ENCODE measurements around the gene AUTS2.
"Not testable (repeated sequence)": the region's sequence is repeated elsewhere in the genome, so short reads cannot be mapped to it uniquely, and the experiment has no call there.

The AUTS2 gene

DNA sequence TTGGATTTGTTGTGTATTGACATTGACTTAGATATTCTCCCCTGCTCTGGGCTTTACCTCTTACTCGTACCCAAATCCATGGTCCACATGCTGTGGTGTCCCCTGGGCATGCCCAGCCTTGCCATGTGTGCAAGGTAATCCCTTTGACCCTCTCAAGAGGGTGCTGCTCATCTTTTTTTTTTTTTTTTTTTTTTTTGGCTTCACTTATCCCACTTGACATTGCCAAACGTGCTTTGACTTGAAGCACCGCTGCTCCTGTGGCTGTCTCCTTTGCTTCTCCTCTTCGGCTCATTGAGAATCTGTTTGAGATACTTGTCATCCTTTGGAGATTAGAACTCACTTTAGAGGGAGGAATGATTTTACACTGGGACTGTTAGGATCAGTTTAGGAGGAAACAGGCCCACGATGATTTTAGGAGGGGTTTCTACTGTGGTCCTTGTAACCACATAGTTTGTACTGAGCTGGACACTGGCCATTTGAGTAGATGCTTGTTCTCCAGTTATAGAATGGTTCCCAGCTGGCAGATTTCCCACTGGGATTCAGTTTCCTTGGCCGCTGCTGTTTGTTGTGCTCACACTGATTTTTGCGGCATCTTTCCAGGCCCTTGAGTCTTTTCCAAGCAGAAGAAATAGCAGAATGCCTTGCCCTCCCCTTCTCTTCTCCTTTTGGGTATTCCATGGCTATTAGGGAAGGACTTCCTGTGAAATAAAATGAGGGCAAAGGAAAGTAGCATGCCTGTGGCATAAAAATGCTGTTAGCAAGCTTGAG, 184.8 kb downstream of the AUTS2 start:
- no peak for DNase-seq (ENCODE audit: low spot score)
- FAIRE-seq: no peak

DNA sequence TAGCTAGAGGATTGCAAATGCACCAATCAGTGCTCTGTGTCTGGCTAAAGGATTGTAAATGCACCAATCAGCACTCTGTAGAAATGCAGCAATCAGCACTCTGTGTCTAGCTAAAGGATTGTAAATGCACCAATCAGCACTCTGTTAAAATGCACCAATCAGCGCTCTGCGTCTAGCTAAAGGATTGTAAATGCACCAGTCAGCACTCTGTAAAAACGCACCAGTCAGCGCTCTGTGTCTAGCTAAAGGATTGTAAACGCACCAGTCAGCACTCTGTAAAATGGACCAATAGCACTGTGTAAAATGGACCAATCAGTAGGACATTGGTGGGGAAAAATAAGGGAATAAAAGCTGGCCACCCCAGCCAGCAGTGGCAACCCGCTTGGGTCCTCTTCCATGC, 187.9 kb downstream of the AUTS2 start:
- not testable (repeated sequence) for DNase-seq (ENCODE audit: low spot score); FAIRE-seq

DNA sequence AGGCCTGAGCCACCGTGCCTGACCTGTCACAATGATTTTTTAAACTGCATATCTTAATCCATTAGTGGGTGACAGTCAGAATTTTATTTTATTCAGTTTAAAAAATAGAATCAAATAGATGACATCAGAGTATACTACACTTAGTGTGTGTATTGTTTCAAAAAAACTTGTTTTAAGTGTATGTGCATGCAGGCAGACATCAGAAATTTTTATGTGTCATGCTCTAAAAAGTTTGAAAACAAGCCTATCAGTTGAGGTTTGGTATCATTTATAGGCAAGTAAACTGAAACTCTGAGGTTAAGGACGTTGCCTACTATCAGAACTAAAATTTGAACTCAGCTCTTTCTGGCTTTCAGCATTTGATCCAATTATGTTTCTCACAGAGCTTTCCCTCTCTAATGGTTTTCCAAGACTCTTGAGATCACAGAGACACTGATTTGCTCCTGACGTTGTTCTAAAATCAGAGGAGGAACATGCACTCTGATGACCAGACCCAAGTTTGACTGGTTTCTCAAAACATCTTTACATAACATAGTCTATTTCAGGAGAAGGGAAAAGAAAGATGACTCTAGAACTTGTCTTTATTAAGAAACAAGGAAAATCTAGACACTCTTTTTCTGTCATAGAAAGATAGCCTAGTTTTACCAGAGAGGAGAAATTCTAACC, 188.6 kb downstream of the AUTS2 start:
- DNase-seq (ENCODE audit: low spot score): no peak
- FAIRE-seq: no peak

- DNase-seq (ENCODE audit: low spot score): no peak
- FAIRE-seq: no peak
Measured at GRCh38 chr7:69787736-69788431, 189.6 kb downstream of the AUTS2 start.

GRCh38 chr7:69789563-69789962, 191.3 kb downstream of the AUTS2 start:
- DNase-seq (ENCODE audit: low spot score) (no peak), FAIRE-seq (no peak)

GRCh38 chr7:69790977-69791724, 192.9 kb downstream of the AUTS2 start:
- FAIRE-seq (no peak), DNase-seq (ENCODE audit: low spot score) (no peak)

- no peak for DNase-seq (ENCODE audit: low spot score)
- FAIRE-seq: no peak
Measured at GRCh38 chr7:69791739-69792138, 193.5 kb downstream of the AUTS2 start.

DNA sequence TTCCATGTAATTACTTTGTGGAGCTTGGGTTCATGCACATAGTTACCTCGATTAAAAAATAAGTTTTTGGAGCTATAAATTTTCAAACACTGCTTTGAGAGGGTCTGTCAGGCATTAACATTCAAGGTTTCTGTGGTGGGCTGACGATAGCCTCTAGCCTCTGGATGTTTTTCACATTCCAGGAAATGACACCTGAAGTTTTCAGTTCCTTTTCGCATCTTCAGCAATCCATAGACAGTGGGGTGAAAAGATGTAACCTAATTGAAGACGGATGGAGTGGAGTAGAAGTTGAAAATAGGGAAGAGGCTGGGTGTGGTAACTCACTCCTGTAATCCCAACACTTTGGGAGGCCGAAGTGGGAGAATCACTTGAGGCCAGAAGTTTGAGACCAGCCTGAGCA, 197.7 kb downstream of the AUTS2 start:
- FAIRE-seq: no peak
- DNase-seq (ENCODE audit: low spot score): no peak

DNA sequence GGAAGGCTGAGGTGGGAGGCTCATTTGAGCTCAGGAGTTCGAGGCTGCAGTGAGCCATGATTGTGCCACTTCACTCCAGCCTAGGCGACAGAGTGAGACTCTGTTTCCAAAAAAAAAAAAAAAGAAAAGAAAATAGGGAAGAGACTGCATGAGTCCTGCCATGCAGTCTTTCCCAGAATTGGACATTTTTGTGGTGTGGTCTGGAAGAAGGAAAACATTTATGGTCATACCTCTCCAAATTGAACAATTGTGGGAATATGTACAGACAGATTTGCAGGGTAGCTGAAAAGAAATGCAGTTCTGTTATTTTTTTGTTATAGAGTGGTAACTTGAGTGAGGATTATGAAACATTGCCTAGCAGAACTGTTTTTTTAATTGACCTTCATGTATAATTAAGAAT, 198.1 kb downstream of the AUTS2 start:
- FAIRE-seq: no peak
- DNase-seq (ENCODE audit: low spot score): no peak

GRCh38 chr7:69799048-69799697, 200.9 kb downstream of the AUTS2 start:
- no peak for DNase-seq (ENCODE audit: low spot score)
- no peak for FAIRE-seq

GRCh38 chr7:69799990-69800389, 201.7 kb downstream of the AUTS2 start:
- DNase-seq (ENCODE audit: low spot score) (no peak), FAIRE-seq (no peak)

- DNase-seq (ENCODE audit: low spot score) (peak; percentile 17), FAIRE-seq (no peak)
Measured at GRCh38 chr7:69800495-69800894, 202.2 kb downstream of the AUTS2 start.

DNA sequence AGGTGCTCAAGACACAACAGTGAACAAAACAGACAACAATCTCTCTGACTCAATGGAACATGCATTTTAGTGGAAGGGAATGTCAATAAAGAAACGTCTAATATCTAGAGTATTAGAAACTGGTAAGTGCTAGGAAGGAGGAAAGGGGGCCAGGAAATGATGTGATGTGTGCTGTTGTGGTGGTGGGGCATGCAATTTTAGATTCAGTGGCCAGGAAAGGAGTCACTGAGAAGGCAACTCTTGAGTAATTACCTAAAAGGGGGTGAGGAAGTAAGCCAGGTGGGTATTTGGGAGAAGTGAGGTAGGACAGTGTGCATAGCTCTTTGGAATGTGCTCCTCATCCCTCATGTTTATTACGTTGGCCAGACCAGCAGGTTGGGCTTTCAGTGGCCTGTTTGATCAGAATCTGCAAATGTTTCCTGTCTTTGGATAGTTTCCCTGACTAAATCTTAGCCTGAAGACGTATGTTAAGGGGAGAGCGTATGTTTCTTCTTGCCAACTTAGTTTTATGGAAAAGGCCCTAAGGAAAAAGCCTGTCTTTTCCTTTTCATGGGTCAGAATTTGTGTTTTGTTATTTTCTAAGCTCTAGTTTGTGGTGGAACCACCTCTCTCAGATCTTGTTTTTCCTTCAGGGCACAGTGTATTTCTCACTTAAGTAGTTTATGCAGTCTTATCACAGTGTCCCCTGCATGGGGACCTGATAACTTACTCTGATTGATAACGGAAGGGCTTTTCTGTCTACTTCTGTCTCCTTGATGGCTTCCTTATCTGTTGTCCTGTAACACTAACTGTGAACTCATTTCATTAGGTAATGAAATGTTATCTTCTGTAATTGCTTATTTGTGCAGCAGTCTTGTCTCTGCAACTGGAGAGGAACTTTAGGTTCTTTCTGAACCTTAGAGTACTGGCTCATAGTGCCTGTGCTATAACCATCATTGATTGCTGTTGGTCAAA, 203.7 kb downstream of the AUTS2 start:
- DNase-seq (ENCODE audit: low spot score) (no peak), FAIRE-seq (no peak)

GRCh38 chr7:69803699-69804516, 205.6 kb downstream of the AUTS2 start:
- no peak for FAIRE-seq
- no peak for DNase-seq (ENCODE audit: low spot score)

DNA sequence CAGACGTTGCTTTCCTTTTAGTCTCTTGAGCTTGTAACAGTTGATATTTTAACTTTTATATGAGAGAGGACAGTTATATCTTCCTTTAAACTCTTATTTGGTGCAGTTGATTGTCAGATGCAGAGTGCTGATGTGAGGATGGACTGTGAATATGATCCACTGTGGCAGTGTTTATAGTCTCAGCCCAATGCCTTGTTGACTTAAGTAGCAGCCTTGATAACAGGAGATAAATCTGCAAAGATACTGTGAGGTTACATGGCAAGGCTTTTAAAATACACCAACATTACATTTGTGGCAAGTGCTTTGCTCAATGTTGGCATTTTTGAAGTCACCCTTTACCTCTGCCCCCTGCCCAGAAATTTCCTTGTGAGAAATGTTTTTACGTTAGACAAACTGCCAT, 206.7 kb downstream of the AUTS2 start:
- DNase-seq (ENCODE audit: low spot score) (no peak), FAIRE-seq (no peak)

DNA sequence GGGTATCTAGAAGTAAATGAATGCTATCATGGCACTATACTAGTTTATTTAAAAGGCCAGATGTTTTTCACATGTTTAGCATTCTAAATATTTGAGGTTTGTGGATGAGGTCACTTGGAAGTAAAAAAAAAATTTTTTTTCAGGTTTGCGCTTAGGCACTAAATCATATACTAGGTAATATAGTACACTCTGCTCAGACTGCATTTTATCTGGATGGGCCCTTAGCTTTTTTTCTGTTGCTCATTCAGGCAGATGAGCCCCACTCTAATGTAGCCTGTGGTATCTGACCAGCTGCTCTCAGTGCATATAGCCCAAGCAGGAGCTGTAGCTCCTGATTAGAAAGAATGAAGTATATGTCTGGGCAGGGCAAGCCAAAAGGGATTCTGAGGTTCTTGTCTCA, 210.1 kb downstream of the AUTS2 start:
- no peak for DNase-seq (ENCODE audit: low spot score)
- no peak for FAIRE-seq

GRCh38 chr7:69811476-69812308, 213.4 kb downstream of the AUTS2 start:
- DNase-seq (ENCODE audit: low spot score) (no peak), FAIRE-seq (no peak)

GRCh38 chr7:69812756-69813155, 214.5 kb downstream of the AUTS2 start:
- FAIRE-seq (no peak), DNase-seq (ENCODE audit: low spot score) (no peak)
